ENCODE data around the gene KCNK6. TPM values are rescaled to one million over a fixed set of nuclear protein-coding genes. Genes with fewer than 3 reads are reported as not detected.

Gene KCNK6
- total RNA-seq, 1 donor from 2014 or later, result 4.2 TPM

DNA sequence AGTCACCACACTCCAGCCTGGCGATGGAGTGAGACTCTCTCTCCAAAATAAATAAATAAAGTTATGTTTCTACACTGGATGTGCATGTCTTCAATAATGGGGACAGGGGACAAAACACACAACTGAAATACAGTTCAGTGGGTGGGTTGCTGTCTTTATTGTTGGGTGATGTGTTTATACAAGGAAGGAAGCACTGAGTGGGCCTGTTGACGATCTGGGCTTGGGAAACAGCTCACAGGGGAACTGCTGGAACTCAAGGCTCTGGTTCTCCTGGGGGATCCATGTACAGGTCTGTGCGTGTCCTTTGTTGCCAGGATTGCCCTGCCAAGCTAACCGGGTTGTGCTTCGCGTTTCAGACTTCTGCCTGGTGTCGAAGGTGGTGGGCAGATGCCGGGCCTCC is 36.4 kb upstream of the KCNK6 start:
- Histone ChIP-seq H3K27ac (replicated peaks) (no peak overlapping the region), H3K4me3 (no peak overlapping the region), H3K4me1 (peaks cover 48% of the 10 kb centered on the region), H3K36me3 (no peaks in the 10 kb centered on the region), H3K27me3 (ENCODE audit: low read depth) (no peaks in the 10 kb centered on the region), H3K9me3 (replicated peaks) (no peaks in the 10 kb centered on the region)
- intact Hi-C loops (cut with micrococcal nuclease), result no loop called here
- no peak for DNase-seq
- TF ChIP-seq CTCF (IDR thresholded peaks at IDR 0.05; ENCODE audit: borderline replicate concordance), result no peak

DNA sequence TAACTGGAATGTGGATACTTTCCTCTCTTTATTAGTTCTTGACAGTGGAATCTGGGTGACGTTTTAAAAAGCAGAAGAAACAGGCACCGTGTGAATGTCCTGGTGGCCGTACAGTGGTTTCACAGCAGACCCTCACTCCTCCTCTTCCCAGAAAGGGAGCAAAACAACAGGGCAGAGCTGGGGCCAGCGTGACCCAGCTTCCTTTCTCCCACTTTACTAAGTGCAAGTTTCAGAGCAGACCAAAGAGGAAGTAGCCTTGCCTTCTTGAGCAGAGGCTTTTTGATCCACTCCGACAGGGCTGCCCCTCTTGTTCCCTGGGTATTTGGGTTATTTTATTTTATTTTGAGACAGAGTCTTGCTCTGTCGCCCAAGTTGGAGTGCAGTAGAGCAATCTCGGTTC is 35.2 kb upstream of the KCNK6 start:
- Histone ChIP-seq H3K36me3 (no peaks in the 10 kb centered on the region), H3K9me3 (replicated peaks) (no peaks in the 10 kb centered on the region), H3K4me3 (no peak overlapping the region), H3K27ac (replicated peaks) (peak overlapping the region; percentile 19), H3K27me3 (ENCODE audit: low read depth) (no peaks in the 10 kb centered on the region), H3K4me1 (peaks cover 37% of the 10 kb centered on the region)
- DNase-seq, result no peak
- intact Hi-C loops (cut with micrococcal nuclease), result no loop called here
- TF ChIP-seq CTCF (IDR thresholded peaks at IDR 0.05; ENCODE audit: borderline replicate concordance), result no peak

DNA sequence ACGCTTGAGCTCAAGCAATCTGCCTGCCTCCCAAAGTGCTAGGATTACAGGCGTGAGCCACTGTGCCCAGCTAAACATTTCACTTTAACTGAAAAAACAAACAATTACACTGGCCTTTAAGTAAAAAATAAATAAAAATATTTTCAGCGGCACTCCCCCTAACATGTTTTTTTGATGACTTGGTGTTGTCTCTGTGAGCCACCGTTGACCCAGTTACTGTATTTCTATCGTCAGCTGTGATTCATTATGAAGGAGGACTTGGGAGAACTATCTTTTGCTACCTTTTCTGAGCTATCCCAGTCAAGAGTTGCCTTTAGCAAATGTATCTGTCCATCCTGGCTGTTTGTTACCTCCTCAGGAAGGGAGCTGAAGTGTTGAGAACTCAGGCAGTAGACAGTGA is 34.1 kb upstream of the KCNK6 start:
- Histone ChIP-seq H3K27me3 (ENCODE audit: low read depth) (no peaks in the 10 kb centered on the region), H3K27ac (replicated peaks) (no peak overlapping the region), H3K4me1 (peaks cover 25% of the 10 kb centered on the region), H3K4me3 (no peak overlapping the region), H3K36me3 (no peaks in the 10 kb centered on the region), H3K9me3 (replicated peaks) (no peaks in the 10 kb centered on the region)
- intact Hi-C loops (cut with micrococcal nuclease), result no loop called here
- DNase-seq, result no peak
- TF ChIP-seq CTCF (IDR thresholded peaks at IDR 0.05; ENCODE audit: borderline replicate concordance), result no peak

DNA sequence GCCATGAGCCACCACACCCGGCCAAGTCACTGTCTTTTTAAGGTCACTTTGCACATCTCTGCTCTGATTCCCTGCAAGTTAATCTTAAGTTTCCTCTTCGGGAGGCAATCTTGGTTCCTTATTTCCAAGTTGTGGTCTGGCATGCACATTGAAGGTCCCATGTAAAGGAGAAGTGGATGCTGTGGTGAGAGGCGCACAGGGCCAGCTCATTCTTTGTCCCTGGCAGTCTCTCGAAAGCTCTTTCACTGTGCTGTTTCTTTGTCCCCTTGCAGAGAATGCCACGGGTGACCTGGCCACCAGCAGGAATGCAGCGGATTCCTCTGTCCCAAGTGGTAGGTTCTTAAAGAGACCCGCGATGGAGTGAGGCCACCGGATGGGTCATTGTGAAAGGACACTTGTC is 32.0 kb upstream of the KCNK6 start:
- Histone ChIP-seq H3K4me1 (peaks cover 5% of the 10 kb centered on the region), H3K9me3 (replicated peaks) (no peaks in the 10 kb centered on the region), H3K36me3 (no peaks in the 10 kb centered on the region), H3K27me3 (ENCODE audit: low read depth) (no peaks in the 10 kb centered on the region), H3K27ac (replicated peaks) (no peak overlapping the region), H3K4me3 (no peak overlapping the region)
- no peak for TF ChIP-seq CTCF (IDR thresholded peaks at IDR 0.05; ENCODE audit: borderline replicate concordance)
- intact Hi-C loops (cut with micrococcal nuclease), result no loop called here
- DNase-seq, result no peak

GRCh38 chr19:38288123-38288855 is 31.4 kb upstream of the KCNK6 start:
- Histone ChIP-seq H3K36me3 (no peaks in the 10 kb centered on the region), H3K9me3 (replicated peaks) (no peaks in the 10 kb centered on the region), H3K27me3 (ENCODE audit: low read depth) (no peaks in the 10 kb centered on the region), H3K4me3 (no peak overlapping the region), H3K4me1 (no peaks in the 10 kb centered on the region), H3K27ac (replicated peaks) (no peak overlapping the region)
- intact Hi-C loops (cut with micrococcal nuclease), result no loop called here
- DNase-seq, result no peak
- TF ChIP-seq CTCF (IDR thresholded peaks at IDR 0.05; ENCODE audit: borderline replicate concordance), result no peak
